Measurements from ENCODE around the gene OR8S1.
A peak's percentile ranks its signal among the peaks of the same experiment; 100 is the strongest.
"Not testable (repeated sequence)": the region's sequence is repeated elsewhere in the genome, so short reads cannot be mapped to it uniquely, and the experiment has no call there.

The OR8S1 gene

GRCh38 chr12:48508987-48509386 lies 16.4 kb upstream of the OR8S1 start:
- H3K4me3 ChIP-seq (ENCODE audit: low read depth, low read length) = no peak overlapping the region
- DNase-seq (ENCODE audit: low read depth) = no peak
- TF ChIP-seq, protein P1, sequence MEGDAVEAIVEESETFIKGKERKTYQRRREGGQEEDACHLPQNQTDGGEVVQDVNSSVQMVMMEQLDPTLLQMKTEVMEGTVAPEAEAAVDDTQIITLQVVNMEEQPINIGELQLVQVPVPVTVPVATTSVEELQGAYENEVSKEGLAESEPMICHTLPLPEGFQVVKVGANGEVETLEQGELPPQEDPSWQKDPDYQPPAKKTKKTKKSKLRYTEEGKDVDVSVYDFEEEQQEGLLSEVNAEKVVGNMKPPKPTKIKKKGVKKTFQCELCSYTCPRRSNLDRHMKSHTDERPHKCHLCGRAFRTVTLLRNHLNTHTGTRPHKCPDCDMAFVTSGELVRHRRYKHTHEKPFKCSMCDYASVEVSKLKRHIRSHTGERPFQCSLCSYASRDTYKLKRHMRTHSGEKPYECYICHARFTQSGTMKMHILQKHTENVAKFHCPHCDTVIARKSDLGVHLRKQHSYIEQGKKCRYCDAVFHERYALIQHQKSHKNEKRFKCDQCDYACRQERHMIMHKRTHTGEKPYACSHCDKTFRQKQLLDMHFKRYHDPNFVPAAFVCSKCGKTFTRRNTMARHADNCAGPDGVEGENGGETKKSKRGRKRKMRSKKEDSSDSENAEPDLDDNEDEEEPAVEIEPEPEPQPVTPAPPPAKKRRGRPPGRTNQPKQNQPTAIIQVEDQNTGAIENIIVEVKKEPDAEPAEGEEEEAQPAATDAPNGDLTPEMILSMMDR (IDR thresholded peaks at IDR 0.05; ENCODE audit: insufficient read depth, low read depth, low read length, missing control alignments) = no peak

GRCh38 chr12:48510111-48510510 lies 15.3 kb upstream of the OR8S1 start:
- H3K4me3 ChIP-seq (ENCODE audit: low read depth, low read length) = no peak overlapping the region
- TF ChIP-seq, protein P1 (IDR thresholded peaks at IDR 0.05; ENCODE audit: insufficient read depth, low read depth, low read length, missing control alignments) = no peak
- DNase-seq (ENCODE audit: low read depth) = no peak

DNA sequence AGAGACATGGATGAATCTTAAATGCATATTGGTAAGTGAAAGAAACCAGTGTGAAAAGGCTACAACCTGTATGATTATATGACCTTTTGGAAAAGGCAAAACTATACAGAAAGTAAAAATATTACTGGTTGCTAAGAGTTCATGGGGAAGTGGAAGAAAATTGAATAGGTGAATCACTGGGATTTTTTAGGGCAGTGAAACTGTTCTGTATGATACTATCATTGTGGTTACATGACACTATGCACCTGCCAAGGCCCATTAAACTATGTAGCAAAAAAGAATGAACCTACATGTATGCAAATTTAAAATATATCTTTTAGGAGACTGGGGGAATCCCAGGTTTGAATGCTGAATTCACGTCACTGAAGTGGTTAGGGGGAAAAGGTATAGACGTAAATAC lies 12.6 kb upstream of the OR8S1 start:
- TF ChIP-seq, protein P1 (IDR thresholded peaks at IDR 0.05; ENCODE audit: insufficient read depth, low read depth, low read length, missing control alignments) = no peak
- H3K4me3 ChIP-seq (ENCODE audit: low read depth, low read length) = no peak overlapping the region
- DNase-seq (ENCODE audit: low read depth) = peak; percentile 63

DNA sequence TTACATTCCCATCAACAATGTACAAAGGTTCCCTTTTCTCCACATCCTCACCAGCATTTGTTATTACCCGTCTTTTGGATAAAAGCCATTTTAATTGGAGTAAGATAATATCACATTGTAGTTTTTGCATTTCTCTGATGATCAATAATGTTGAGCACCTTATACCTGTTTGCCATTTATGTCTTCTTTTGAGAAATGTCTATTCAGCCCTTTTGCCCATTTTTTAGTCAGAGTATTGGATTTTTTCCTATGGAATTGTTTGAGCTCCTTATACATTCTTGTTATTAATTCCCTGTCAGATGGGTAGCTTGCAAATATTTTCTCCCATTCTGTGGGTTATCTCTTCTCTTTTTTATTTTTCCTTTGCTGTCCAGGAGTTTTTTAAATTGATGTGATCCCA lies 10.7 kb upstream of the OR8S1 start:
- no peak for DNase-seq (ENCODE audit: low read depth)
- TF ChIP-seq, protein P1 (IDR thresholded peaks at IDR 0.05; ENCODE audit: insufficient read depth, low read depth, low read length, missing control alignments) = no peak
- H3K4me3 ChIP-seq (ENCODE audit: low read depth, low read length) = no peak overlapping the region

GRCh38 chr12:48520381-48520780 lies 5.1 kb upstream of the OR8S1 start:
- not testable (repeated sequence) for DNase-seq (ENCODE audit: low read depth); H3K4me3 ChIP-seq (ENCODE audit: low read depth, low read length)

- TF ChIP-seq, protein P1 (IDR thresholded peaks at IDR 0.05; ENCODE audit: insufficient read depth, low read depth, low read length, missing control alignments) = no peak
- no peak for DNase-seq (ENCODE audit: low read depth)
- H3K4me3 ChIP-seq (ENCODE audit: low read depth, low read length) = no peak overlapping the region
Measured at GRCh38 chr12:48527891-48528670, 2.6 kb downstream of the OR8S1 start.

GRCh38 chr12:48532601-48533000 lies 7.2 kb downstream of the OR8S1 start:
- DNase-seq (ENCODE audit: low read depth) = no peak
- no peak overlapping the region for H3K4me3 ChIP-seq (ENCODE audit: low read depth, low read length)
- TF ChIP-seq, protein P1 (IDR thresholded peaks at IDR 0.05; ENCODE audit: insufficient read depth, low read depth, low read length, missing control alignments) = no peak

Measured in GM12865 (cell line).